ENCODE results near the gene TMEM128.

- no peak for TF ChIP-seq CTCF (conservative IDR thresholded peaks at IDR 0.05; ENCODE audit: low read depth, low read length)
- TF ChIP-seq EZH2 (IDR thresholded peaks at IDR 0.05; ENCODE audit: borderline replicate concordance, low read depth, low read length, poor library complexity, severe bottlenecking), result no peak
Observed at GRCh38 chr4:4271912-4272311, 23.9 kb upstream of the TMEM128 start.
